Karpas-422 (cell line): ENCODE data around the gene MGMT. TPM values are rescaled to one million over a fixed set of nuclear protein-coding genes. Genes with fewer than 3 reads are reported as not detected.

ENCODE experiments used
- DNase-seq: peaks from one replicate; pipeline ENCODE4 v3.0.0-alpha.2; 2015
- H2AFZ ChIP-seq: fragments of 200-600 bp; sonication (generic); 2 replicates; pipeline ENCODE4 v1.6.1; 2014; ENCODE audit warnings: antibody characterized with exemption, low read length, mixed read lengths
- H3K27ac ChIP-seq: fragments of 200-600 bp; sonication (generic); 2 replicates; pipeline ENCODE4 v1.5.1; 2014; ENCODE audit warnings: mild to moderate bottlenecking, low read length, moderate library complexity
- H3K27me3 ChIP-seq: fragments of 200-600 bp; sonication (generic); 2 replicates; pipeline ENCODE4 v1.6.1; 2014; ENCODE audit warnings: low read length, mixed read lengths
- H3K36me3 ChIP-seq: fragments of 200-600 bp; sonication (generic); 2 replicates; pipeline ENCODE4 v1.6.1; 2014; ENCODE audit warnings: low read length, mixed read lengths; ENCODE audit not compliant: insufficient read depth
- H3K4me1 ChIP-seq: fragments of 200-600 bp; sonication (generic); 2 replicates; pipeline ENCODE4 v1.6.1; 2014; ENCODE audit warnings: mild to moderate bottlenecking, low read length, mixed read lengths
- H3K4me2 ChIP-seq: fragments of 200-600 bp; sonication (generic); 2 replicates; pipeline ENCODE4 v1.6.1; 2014; ENCODE audit warnings: low read length, low read depth, mild to moderate bottlenecking; ENCODE audit not compliant: poor library complexity, severe bottlenecking
- H3K4me3 ChIP-seq: fragments of 200-600 bp; sonication (generic); 2 replicates; pipeline ENCODE4 v1.5.1; 2014; ENCODE audit warnings: mild to moderate bottlenecking, antibody characterized with exemption, low read length, mixed read lengths
- H3K79me2 ChIP-seq: fragments of 200-600 bp; sonication (generic); 2 replicates; pipeline ENCODE4 v1.6.1; 2014; ENCODE audit warnings: mild to moderate bottlenecking, low read length, mixed read lengths
- H3K9ac ChIP-seq: fragments of 200-600 bp; sonication (generic); 2 replicates; pipeline ENCODE4 v1.6.0; 2014; ENCODE audit warnings: low read length
- H3K9me2 ChIP-seq: fragments of 200-600 bp; sonication (generic), shearing (Covaris generic); replicated peaks from 2 replicates; pipeline ENCODE4 v1.6.0; 2014; ENCODE audit warnings: mild to moderate bottlenecking, low read length, moderate library complexity; ENCODE audit not compliant: insufficient read depth
- H3K9me3 ChIP-seq: fragments of 300-700, 200-600 bp; sonication (generic); 2 replicates; pipeline ENCODE4 v1.6.1; 2014; ENCODE audit warnings: low read length, mixed read lengths
- H4K20me1 ChIP-seq: fragments of 200-600 bp; sonication (generic); 2 replicates; pipeline ENCODE4 v1.6.1; 2014; ENCODE audit warnings: mild to moderate bottlenecking, antibody characterized with exemption, low read length, low read depth; ENCODE audit not compliant: insufficient read depth
- total RNA-seq: library from RNA; depleted of rRNA; stranded (reverse); fragments of >200 nt; shearing (Covaris generic); gene quantifications from 2 replicates; pipeline ENCODE4 v1.2.3, GENCODE V29; 2014; ENCODE audit warnings: low replicate concordance

Gene MGMT
- total RNA-seq, 1 experiment from 2014 or later = 22.5 TPM

GRCh38 chr10:129494176-129494575 lies 27.1 kb downstream of the MGMT start:
- Histone ChIP-seq H3K4me1 (no peaks in the 10 kb centered on the region), H3K36me3 (no peaks in the 10 kb centered on the region), H3K9me3 (peaks cover 24% of the 10 kb centered on the region), H3K79me2 (no peaks in the 10 kb centered on the region), H3K9me2 (no peaks in the 10 kb centered on the region), H3K27ac (no peak overlapping the region), H4K20me1 (0 out of 2 replicates have a peak, but pooled peaks cover 3% of the 10 kb centered on the region), H3K4me2 (no peak overlapping the region), H3K27me3 (peaks cover 9% of the 10 kb centered on the region; the same call in 1 of the 2 replicates), H3K9ac (no peak overlapping the region), H2AFZ (no peak overlapping the region), H3K4me3 (no peak overlapping the region)
- no peak for DNase-seq

DNA sequence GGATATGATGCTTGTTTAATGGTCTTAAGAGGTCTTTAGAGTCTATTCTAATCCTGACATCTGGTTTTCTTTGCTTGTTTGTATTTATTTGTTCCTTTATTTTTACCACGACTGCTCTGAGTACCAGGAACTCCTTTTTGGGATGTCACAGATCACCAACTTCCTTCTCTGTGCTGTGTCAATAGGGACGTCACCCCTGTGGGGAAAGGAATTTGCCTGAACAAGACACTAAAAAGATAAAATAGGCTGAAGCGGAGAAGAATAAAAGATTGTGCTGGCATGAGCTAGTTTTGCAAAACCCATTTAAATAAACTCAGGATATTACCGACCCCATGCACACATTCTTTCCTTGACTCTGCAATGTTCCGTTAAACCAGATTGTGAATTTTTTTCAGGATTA lies 27.7 kb downstream of the MGMT start:
- H3K36me3 ChIP-seq = no peaks in the 10 kb centered on the region
- DNase-seq = no peak
- no peaks in the 10 kb centered on the region for H3K79me2 ChIP-seq

DNA sequence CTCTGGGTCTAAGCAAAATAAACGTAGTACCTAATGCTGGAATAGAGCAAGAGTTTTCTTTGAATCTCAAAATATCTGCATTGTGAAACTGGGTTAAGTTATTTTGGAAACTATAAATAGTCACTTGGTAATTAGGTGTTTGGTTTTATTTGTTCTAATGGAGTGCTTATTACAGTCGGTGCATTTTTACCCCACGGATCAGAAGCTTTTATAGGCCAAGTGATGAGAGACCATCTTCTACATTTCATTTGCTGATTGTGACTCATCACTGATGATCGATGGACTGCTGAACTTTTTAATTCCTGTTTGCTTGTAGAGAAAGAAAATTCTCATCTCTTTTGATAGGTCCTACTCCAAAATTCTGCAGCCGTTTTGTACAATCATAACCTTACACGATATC lies 28.2 kb downstream of the MGMT start:
- Histone ChIP-seq H3K27ac (no peak overlapping the region), H3K4me1 (no peaks in the 10 kb centered on the region), H3K4me3 (no peak overlapping the region), H3K9me3 (peaks cover 20% of the 10 kb centered on the region), H2AFZ (no peak overlapping the region), H3K36me3 (no peaks in the 10 kb centered on the region), H3K4me2 (no peak overlapping the region), H3K27me3 (peaks cover 6% of the 10 kb centered on the region; the same call in 1 of the 2 replicates), H3K79me2 (no peaks in the 10 kb centered on the region), H3K9me2 (no peaks in the 10 kb centered on the region), H4K20me1 (0 out of 2 replicates have a peak, but pooled peaks cover 3% of the 10 kb centered on the region), H3K9ac (no peak overlapping the region)
- DNase-seq = no peak

More for the DNA sequence above, 27.7 kb downstream of the MGMT start:
- Histone ChIP-seq H3K27ac (no peak overlapping the region), H3K4me2 (no peak overlapping the region), H4K20me1 (0 out of 2 replicates have a peak, but pooled peaks cover 3% of the 10 kb centered on the region), H3K4me3 (no peak overlapping the region), H3K27me3 (peaks cover 9% of the 10 kb centered on the region; the same call in 1 of the 2 replicates), H3K4me1 (no peaks in the 10 kb centered on the region), H3K9me3 (peaks cover 24% of the 10 kb centered on the region), H2AFZ (no peak overlapping the region), H3K9me2 (no peaks in the 10 kb centered on the region), H3K9ac (no peak overlapping the region)

GRCh38 chr10:129495698-129496097 lies 28.7 kb downstream of the MGMT start:
- no peak overlapping the region for H3K9ac ChIP-seq
- peaks cover 6% of the 10 kb centered on the region; the same call in 1 of the 2 replicates for H3K27me3 ChIP-seq
- H3K36me3 ChIP-seq = no peaks in the 10 kb centered on the region
- H3K4me3 ChIP-seq = no peak overlapping the region
- DNase-seq = no peak
- H3K4me2 ChIP-seq = no peak overlapping the region
- H3K27ac ChIP-seq = no peak overlapping the region
- no peak overlapping the region for H2AFZ ChIP-seq
- H3K79me2 ChIP-seq = no peaks in the 10 kb centered on the region
- H3K4me1 ChIP-seq = no peaks in the 10 kb centered on the region
- H3K9me3 ChIP-seq = peaks cover 18% of the 10 kb centered on the region
- H3K9me2 ChIP-seq = no peaks in the 10 kb centered on the region
- 0 out of 2 replicates have a peak, but pooled peaks cover 3% of the 10 kb centered on the region for H4K20me1 ChIP-seq

DNA sequence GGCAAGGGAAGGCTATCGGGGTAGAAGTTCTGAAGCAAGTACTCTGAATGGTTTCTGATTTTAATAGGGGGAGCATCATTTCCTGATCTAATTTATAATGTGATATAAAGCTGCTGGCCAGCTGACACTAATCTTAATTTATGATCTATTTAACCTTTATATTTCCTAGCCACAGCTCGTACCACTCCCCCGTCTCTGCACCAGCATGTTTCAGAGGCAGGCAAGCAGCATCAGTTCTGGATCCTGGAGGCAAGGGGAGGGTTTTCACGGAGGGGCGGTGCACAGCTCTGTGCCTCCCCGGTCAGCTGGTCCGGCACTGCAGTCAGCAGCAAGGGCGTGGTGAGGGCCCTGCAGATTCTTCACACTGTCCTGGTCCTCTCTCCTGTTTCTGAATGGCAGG lies 30.0 kb downstream of the MGMT start:
- Histone ChIP-seq H3K79me2 (no peaks in the 10 kb centered on the region), H3K4me2 (no peak overlapping the region), H2AFZ (no peak overlapping the region), H3K9ac (no peak overlapping the region), H3K9me2 (no peaks in the 10 kb centered on the region), H3K4me1 (no peaks in the 10 kb centered on the region), H3K9me3 (peaks cover 8% of the 10 kb centered on the region), H3K27ac (no peak overlapping the region), H3K27me3 (peaks cover 2% of the 10 kb centered on the region; the same call in 1 of the 2 replicates), H4K20me1 (0 out of 2 replicates have a peak, but pooled peaks cover 3% of the 10 kb centered on the region), H3K36me3 (no peaks in the 10 kb centered on the region), H3K4me3 (no peak overlapping the region)
- no peak for DNase-seq

DNA sequence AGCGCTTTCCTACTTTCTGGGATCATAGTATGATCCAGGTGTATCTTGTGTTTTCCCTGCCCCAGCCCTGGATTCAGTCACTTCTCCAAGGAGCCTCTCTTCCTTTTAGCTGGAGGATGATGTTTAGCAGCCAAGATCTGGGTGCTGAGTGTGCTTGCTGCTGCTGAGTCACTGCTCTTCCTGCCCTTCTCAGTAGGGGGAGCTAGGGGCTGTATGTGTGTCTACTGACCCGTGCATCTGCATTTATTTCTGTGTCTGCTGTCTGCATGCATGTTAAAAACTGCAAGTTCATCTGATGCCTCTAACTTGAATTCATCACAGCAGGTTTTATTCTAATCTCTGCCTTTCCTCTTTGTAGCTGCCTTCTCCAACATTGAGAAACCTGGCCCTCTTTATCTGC lies 31.6 kb downstream of the MGMT start:
- Histone ChIP-seq H3K9me2 (no peaks in the 10 kb centered on the region), H3K27ac (no peak overlapping the region), H3K27me3 (no peaks in the 10 kb centered on the region), H3K4me3 (no peak overlapping the region), H3K36me3 (no peaks in the 10 kb centered on the region), H2AFZ (no peak overlapping the region), H3K79me2 (no peaks in the 10 kb centered on the region), H3K4me2 (no peak overlapping the region), H3K9me3 (no peaks in the 10 kb centered on the region), H4K20me1 (peaks cover 3% of the 10 kb centered on the region; the same call in 1 of the 2 replicates), H3K9ac (no peak overlapping the region), H3K4me1 (no peaks in the 10 kb centered on the region)
- DNase-seq = peak; percentile 63

DNA sequence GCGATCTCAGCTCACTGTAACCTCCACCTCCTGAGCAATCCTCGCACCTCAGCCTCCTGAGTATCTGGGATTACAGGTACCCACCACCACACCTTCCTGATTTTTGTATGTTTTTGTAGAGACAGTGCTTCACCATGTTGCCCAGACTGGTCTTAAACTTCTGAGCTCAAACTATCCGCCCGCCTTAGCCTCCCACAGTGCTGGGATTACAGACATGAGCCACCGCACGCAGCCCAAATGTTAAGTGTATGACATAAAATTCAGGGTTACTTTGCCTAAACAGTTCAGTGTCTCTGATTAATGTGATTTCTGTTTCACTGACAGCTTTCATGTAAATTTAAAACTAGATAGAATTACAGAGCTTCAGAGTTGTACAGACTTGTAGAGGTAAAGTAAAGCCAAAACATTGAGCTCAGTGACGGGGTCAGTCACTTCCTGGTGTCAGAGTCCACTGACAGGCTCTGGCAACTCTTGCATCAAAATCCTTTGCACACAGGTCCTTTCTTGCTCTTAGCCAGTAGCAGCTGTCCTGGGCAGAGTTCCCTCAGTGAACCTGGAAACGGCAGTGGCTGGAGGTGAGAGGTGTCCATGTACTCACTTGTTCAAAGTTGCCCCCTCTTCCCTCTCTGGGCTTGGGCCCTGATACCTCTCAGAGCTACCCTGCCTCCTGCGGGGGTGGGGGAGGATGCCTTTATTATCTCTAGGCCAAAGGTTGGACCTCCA lies 33.7 kb downstream of the MGMT start:
- Histone ChIP-seq H3K4me2 (no peak overlapping the region), H3K4me3 (no peak overlapping the region), H3K9me2 (no peaks in the 10 kb centered on the region), H3K36me3 (no peaks in the 10 kb centered on the region), H3K9me3 (no peaks in the 10 kb centered on the region; the same call in 1 of the 2 replicates), H3K4me1 (no peaks in the 10 kb centered on the region), H3K79me2 (no peaks in the 10 kb centered on the region), H3K27ac (no peak overlapping the region), H2AFZ (no peak overlapping the region), H3K9ac (no peak overlapping the region), H3K27me3 (peaks cover 4% of the 10 kb centered on the region; the same call in 1 of the 2 replicates), H4K20me1 (no peaks in the 10 kb centered on the region; the same call in 1 of the 2 replicates)
- no peak for DNase-seq

DNA sequence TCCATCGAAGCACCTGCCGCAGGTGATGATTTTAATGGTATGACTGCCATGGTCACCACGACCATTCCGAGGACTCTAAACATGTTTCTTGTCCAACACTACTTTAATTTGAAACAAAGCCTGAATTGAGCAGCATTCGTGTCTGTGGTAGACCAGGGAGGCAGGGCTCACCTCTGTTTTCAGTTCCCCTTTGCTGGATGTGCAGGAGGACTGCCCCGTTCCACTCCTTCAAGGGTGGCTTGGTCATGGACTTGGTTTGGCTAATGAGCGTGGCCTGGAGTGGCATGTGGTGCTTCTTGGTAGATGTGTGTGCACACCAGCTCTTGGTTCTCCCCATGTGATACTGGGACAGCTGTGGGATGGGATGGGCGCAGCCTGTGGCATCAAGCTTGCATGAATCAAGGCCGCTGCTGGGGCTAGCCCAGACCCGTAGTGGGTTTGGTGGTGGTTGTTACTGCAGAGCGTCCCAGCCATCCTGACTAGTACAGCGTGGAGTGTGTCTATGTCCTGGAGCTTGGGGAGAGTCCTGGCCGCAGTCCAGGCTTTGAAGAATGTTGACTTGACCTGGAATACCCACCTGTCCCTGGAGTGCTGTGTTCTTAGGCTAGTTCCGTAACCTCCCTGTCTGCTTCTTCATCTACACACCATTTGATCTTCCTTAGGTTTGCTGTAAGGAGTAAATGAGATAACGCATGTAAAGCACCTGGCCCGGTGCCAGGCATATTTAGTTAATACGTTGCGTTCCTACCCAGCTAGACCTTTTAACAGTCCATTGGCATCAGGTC lies 34.8 kb downstream of the MGMT start:
- no peaks in the 10 kb centered on the region for H3K4me1 ChIP-seq
- H3K9me2 ChIP-seq = no peaks in the 10 kb centered on the region
- no peaks in the 10 kb centered on the region for H3K36me3 ChIP-seq
- no peaks in the 10 kb centered on the region; the same call in none of the 2 replicates for H3K9me3 ChIP-seq
- H3K4me3 ChIP-seq = no peak overlapping the region
- no peaks in the 10 kb centered on the region for H3K79me2 ChIP-seq
- no peak for DNase-seq
- H3K9ac ChIP-seq = no peak overlapping the region
- no peaks in the 10 kb centered on the region; the same call in 1 of the 2 replicates for H4K20me1 ChIP-seq
- no peak overlapping the region for H3K27ac ChIP-seq
- H2AFZ ChIP-seq = no peak overlapping the region
- peaks cover 4% of the 10 kb centered on the region; the same call in 1 of the 2 replicates for H3K27me3 ChIP-seq
- no peak overlapping the region for H3K4me2 ChIP-seq
